ENCODE results near the gene TENM3.

The TENM3 gene

DNA sequence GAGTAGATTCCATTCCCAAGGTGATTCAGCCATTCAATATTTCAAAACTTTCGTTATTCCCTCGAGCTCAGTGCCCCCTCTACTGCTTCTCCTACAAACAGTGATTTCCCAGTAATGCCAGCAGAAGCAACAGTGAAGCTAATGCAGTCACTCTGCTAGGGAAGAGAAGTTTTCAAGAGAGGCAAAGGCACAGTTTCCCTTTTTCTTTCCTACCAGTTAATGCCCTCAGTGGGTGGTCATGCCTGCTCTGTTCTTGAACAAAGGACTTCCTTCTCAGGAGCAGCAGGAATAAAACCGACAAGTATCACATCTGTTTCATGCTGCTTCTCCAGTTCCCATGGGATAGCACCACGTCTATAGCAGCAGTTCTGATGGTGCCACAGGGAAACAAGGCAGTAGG is 317.2 kb downstream of the TENM3 start:
- H3K27ac ChIP-seq = no peak overlapping the region
- POLR2A ChIA-PET (ENCODE audit: low non-redundant PET) = no interaction called here
- CTCF ChIA-PET = no interaction called here
- TF ChIP-seq, protein P1, sequence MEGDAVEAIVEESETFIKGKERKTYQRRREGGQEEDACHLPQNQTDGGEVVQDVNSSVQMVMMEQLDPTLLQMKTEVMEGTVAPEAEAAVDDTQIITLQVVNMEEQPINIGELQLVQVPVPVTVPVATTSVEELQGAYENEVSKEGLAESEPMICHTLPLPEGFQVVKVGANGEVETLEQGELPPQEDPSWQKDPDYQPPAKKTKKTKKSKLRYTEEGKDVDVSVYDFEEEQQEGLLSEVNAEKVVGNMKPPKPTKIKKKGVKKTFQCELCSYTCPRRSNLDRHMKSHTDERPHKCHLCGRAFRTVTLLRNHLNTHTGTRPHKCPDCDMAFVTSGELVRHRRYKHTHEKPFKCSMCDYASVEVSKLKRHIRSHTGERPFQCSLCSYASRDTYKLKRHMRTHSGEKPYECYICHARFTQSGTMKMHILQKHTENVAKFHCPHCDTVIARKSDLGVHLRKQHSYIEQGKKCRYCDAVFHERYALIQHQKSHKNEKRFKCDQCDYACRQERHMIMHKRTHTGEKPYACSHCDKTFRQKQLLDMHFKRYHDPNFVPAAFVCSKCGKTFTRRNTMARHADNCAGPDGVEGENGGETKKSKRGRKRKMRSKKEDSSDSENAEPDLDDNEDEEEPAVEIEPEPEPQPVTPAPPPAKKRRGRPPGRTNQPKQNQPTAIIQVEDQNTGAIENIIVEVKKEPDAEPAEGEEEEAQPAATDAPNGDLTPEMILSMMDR (conservative IDR thresholded peaks at IDR 0.05; ENCODE audit: low read depth) = no peak
- DNase-seq (ENCODE audit: low spot score) = no peak

DNA sequence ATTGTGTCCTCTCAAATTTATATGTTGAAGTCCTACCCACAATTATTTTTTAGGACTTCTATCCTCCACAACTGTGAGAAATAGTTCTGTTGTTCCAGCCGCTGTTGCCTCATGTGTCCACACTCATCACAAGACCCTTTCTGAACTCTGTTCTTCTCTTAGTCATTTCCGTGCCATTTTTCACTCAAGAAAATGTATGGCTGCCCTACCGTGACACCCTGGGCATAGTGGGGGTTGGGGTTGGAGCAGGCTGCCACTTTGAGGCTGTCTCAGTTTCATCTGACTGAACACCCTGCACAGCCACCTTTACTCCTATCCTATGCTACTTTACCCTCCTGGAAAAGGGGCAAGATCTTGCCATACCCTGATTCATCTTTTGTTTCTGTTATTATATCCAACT is 319.1 kb downstream of the TENM3 start:
- POLR2A ChIA-PET (ENCODE audit: low non-redundant PET) = no interaction called here
- H3K27ac ChIP-seq = no peak overlapping the region
- DNase-seq (ENCODE audit: low spot score) = no peak
- TF ChIP-seq, protein P1 (conservative IDR thresholded peaks at IDR 0.05; ENCODE audit: low read depth) = no peak
- CTCF ChIA-PET = no interaction called here

DNA sequence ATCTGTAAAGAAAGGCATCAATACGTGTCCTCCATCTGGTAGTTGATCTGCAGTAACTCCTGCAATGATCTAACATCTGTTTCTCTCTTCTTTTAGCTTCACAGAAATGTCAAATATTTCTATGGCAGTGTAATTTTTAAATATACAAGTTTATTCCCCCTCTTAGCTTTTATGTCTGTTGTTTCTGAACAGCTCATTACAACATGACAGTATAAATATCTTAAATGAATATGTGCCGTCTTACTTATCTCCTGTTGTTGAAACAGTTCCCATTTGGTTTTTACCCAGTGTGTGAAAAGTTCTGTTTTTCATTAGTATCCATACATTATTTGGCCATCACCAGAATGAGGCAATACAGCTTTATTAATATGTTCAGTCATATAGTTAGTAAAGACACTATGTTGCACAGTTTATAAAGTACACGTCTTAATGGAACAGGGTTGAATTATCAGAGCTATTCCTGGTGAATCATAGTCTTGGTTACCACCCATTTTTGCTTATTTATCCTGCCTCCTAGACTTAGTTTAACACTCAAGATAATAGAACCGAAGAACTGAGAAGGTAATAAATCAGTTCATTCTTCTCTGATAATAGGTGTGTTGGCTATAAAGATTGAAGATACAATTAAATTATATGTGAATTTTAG is 321.6 kb downstream of the TENM3 start:
- DNase-seq (ENCODE audit: low spot score) = no peak

DNA sequence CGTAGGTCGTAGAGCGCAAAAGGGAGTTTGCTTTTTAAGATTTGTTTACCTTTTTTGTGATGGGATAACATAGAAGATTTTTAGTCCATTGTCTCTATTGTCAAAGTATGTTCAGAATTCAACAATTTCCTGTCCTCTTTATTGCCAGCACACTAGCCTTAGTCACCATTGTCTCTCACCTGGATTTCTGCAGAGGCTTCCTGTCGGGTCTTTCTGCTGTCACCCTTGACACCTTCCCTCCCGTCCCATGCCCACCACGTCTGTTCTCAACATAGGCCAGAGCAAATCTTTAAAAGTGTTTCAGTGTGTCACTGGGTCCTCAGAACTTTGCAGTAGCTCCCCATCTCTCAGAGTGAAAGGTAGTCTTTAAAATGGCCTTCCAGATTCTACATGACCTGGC is 323.9 kb downstream of the TENM3 start:
- TF ChIP-seq, protein P1 (conservative IDR thresholded peaks at IDR 0.05; ENCODE audit: low read depth) = no peak
- POLR2A ChIA-PET (ENCODE audit: low non-redundant PET) = no interaction called here
- CTCF ChIA-PET = no interaction called here

More for the DNA sequence above, 321.6 kb downstream of the TENM3 start:
- H3K27ac ChIP-seq = no peak overlapping the region
- TF ChIP-seq, protein P1 (conservative IDR thresholded peaks at IDR 0.05; ENCODE audit: low read depth) = no peak
- POLR2A ChIA-PET (ENCODE audit: low non-redundant PET) = no interaction called here
- CTCF ChIA-PET = interaction anchor here (0.6 kb wide), 1 partner anchor 207 kb away, joined by 3 read pairs; no protein-coding TSS in a partner anchor

DNA sequence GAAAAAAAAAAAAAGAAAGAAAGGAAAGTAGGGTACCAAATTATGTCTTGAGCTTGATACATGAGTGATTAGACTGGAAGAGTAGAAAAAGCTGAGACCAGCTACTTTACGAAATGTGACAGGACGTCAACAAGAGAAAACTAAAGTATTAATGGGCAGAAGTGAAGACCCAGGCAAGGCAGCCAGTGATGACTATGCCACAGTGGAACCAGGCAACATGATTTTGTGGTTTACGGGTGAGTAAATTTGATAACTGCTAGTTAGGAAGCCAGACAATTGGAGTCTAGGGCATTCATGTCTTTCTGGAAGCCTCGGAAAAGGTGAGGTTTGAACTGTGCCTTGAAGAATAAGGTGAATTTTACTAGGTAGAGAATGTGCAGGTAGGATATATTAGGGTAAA is 326.4 kb downstream of the TENM3 start:
- TF ChIP-seq, protein P1 (conservative IDR thresholded peaks at IDR 0.05; ENCODE audit: low read depth) = no peak
- no peak for DNase-seq (ENCODE audit: low spot score)
- no peak overlapping the region for H3K27ac ChIP-seq
- CTCF ChIA-PET = interaction anchor here (0.8 kb wide), 1 partner anchor 237 kb away, joined by 3 read pairs; no protein-coding TSS in a partner anchor
- POLR2A ChIA-PET (ENCODE audit: low non-redundant PET) = no interaction called here

More for the DNA sequence above, 323.9 kb downstream of the TENM3 start:
- no peak for DNase-seq (ENCODE audit: low spot score)
- no peak overlapping the region for H3K27ac ChIP-seq

DNA sequence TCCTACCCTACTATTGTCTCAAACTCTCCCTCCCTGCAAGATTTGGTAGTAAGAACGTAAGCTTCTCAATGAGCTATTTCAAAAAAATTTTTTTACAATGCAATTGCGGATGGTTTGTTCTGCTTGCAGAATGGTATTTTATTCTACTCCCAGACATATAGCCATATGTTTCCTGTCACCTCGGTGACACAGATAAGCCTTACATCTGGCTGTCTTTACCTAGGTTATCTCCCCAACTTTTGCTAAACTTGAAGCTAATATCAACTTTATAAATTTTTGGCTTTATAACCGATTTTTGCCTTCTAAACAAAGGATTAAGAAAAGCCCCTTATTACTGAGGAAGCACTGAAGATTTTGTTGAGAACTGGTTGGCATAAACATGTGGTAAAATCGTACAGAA is 331.5 kb downstream of the TENM3 start:
- TF ChIP-seq, protein P1 (conservative IDR thresholded peaks at IDR 0.05; ENCODE audit: low read depth) = no peak
- DNase-seq (ENCODE audit: low spot score) = no peak
- ChIA-PET CTCF (no interaction called here), POLR2A (ENCODE audit: low non-redundant PET) (no interaction called here)
- H3K27ac ChIP-seq = no peak overlapping the region

All from RWPE1 (cell line).